SK-N-MC (cell line): ENCODE results near the gene PRDM15.

ENCODE experiments used
- EZH2 ChIP-seq: fragments of 200-600 bp; sonication (generic); IDR thresholded peaks from one replicate; pipeline ENCODE4 v1.6.1; 2017; ENCODE audit warnings: antibody characterized with exemption
- POLR2AphosphoS5 ChIP-seq: IDR thresholded peaks from 2 replicates; pipeline ENCODE4 v1.6.1; 2012; ENCODE audit warnings: mild to moderate bottlenecking, low read depth, low read length, borderline replicate concordance

- TF ChIP-seq POLR2AphosphoS5 = no peak
- TF ChIP-seq EZH2 = no peak
Measured at GRCh38 chr21:41817877-41818855, 61.0 kb downstream of the PRDM15 start.
